Chondrocyte (in vitro differentiated cells): Measurements from ENCODE around the gene PCNX2. TPM values are rescaled to one million over a fixed set of nuclear protein-coding genes. Genes with fewer than 3 reads are reported as not detected.

Experiments
- DNase-seq: peaks from one replicate; pipeline ENCODE4 v3.0.0; 2021; ENCODE audit warnings: mixed read lengths, low spot score
- H3K27ac Mint-ChIP-seq: one replicate; pipeline ENCODE4 v1.8.0; 2021; ENCODE audit warnings: mild to moderate bottlenecking, moderate library complexity, mixed read lengths; ENCODE audit not compliant: unreplicated experiment
- H3K27me3 Mint-ChIP-seq: 2 replicates; pipeline ENCODE4 v1.8.0; 2021; ENCODE audit warnings: low read depth, mixed read lengths
- H3K36me3 Mint-ChIP-seq: 2 replicates; pipeline ENCODE4 v1.8.0; 2021; ENCODE audit warnings: low read depth, mixed read lengths
- H3K4me1 Mint-ChIP-seq: 2 replicates; pipeline ENCODE4 v1.8.0; 2021; ENCODE audit warnings: low read depth, mild to moderate bottlenecking, mixed read lengths
- H3K4me3 Mint-ChIP-seq: one replicate; pipeline ENCODE4 v1.8.0; 2021; ENCODE audit warnings: mild to moderate bottlenecking, moderate library complexity, mixed read lengths; ENCODE audit not compliant: unreplicated experiment
- H3K9me3 Mint-ChIP-seq: 2 replicates; pipeline ENCODE4 v1.8.0; 2021; ENCODE audit warnings: low read depth, mixed read lengths
- CTCF ChIP-seq: fragments of 200-600 bp; sonication (generic); IDR thresholded peaks from 2 replicates; pipeline ENCODE4 v1.5.0; 2021; ENCODE audit warnings: antibody characterized with exemption, mild to moderate bottlenecking, moderate library complexity
- total RNA-seq: library from RNA; stranded (reverse); gene quantifications from 3 replicates; pipeline ENCODE4 v1.2.1, GENCODE V29; 2021

The PCNX2 gene
- total RNA-seq, 1 donor from 2014 or later = 9.5 TPM

GRCh38 chr1:232998138-232998537 lies 297.4 kb downstream of the PCNX2 start:
- Mint-ChIP-seq H3K36me3 (peaks cover 37% of the 10 kb centered on the region), H3K27ac (no peak overlapping the region), H3K4me3 (no peak overlapping the region)

GRCh38 chr1:232996143-232996542 lies 299.4 kb downstream of the PCNX2 start:
- Mint-ChIP-seq H3K27ac (no peak overlapping the region), H3K9me3 (peaks cover 8% of the 10 kb centered on the region), H3K4me1 (no peaks in the 10 kb centered on the region), H3K27me3 (no peaks in the 10 kb centered on the region), H3K4me3 (no peak overlapping the region), H3K36me3 (peaks cover 39% of the 10 kb centered on the region)
- no peak for DNase-seq
- no peak for TF ChIP-seq CTCF

More at GRCh38 chr1:232998138-232998537, 297.4 kb downstream of the PCNX2 start:
- Mint-ChIP-seq H3K27me3 (no peaks in the 10 kb centered on the region), H3K9me3 (peaks cover 12% of the 10 kb centered on the region), H3K4me1 (no peaks in the 10 kb centered on the region)
- DNase-seq = no peak
- no peak for TF ChIP-seq CTCF

GRCh38 chr1:232995189-232995588 lies 300.3 kb downstream of the PCNX2 start:
- DNase-seq = no peak
- H3K9me3 Mint-ChIP-seq = peaks cover 8% of the 10 kb centered on the region
- no peaks in the 10 kb centered on the region for H3K4me1 Mint-ChIP-seq
- H3K36me3 Mint-ChIP-seq = peaks cover 37% of the 10 kb centered on the region
- H3K4me3 Mint-ChIP-seq = no peak overlapping the region
- no peak overlapping the region for H3K27ac Mint-ChIP-seq
- TF ChIP-seq CTCF = no peak
- no peaks in the 10 kb centered on the region for H3K27me3 Mint-ChIP-seq

- H3K4me3 Mint-ChIP-seq = no peak overlapping the region
- H3K27me3 Mint-ChIP-seq = no peaks in the 10 kb centered on the region
- H3K36me3 Mint-ChIP-seq = peaks cover 24% of the 10 kb centered on the region
- DNase-seq = no peak
- peaks cover 8% of the 10 kb centered on the region for H3K9me3 Mint-ChIP-seq
- TF ChIP-seq CTCF = no peak
- no peaks in the 10 kb centered on the region for H3K4me1 Mint-ChIP-seq
- no peak overlapping the region for H3K27ac Mint-ChIP-seq
Observed at GRCh38 chr1:232993555-232993954, 302.0 kb downstream of the PCNX2 start.

GRCh38 chr1:232992227-232992626 lies 303.3 kb downstream of the PCNX2 start:
- Mint-ChIP-seq H3K27me3 (no peaks in the 10 kb centered on the region), H3K4me1 (no peaks in the 10 kb centered on the region), H3K27ac (no peak overlapping the region), H3K4me3 (no peak overlapping the region), H3K9me3 (peaks cover 8% of the 10 kb centered on the region), H3K36me3 (peaks cover 14% of the 10 kb centered on the region)
- no peak for DNase-seq
- TF ChIP-seq CTCF = no peak
